Erythroblast (primary cell): ENCODE data around the gene LRTM2.

Source experiments
- GATA1 ChIP-seq: IDR thresholded peaks from 2 replicates; pipeline ENCODE4 v1.6.1; 2011; ENCODE audit warnings: low read depth, mild to moderate bottlenecking, control low read depth, low read length, moderate library complexity
- POLR2A ChIP-seq: IDR thresholded peaks from 2 replicates; pipeline ENCODE4 v1.6.1; 2011; ENCODE audit warnings: mild to moderate bottlenecking, low read length

DNA sequence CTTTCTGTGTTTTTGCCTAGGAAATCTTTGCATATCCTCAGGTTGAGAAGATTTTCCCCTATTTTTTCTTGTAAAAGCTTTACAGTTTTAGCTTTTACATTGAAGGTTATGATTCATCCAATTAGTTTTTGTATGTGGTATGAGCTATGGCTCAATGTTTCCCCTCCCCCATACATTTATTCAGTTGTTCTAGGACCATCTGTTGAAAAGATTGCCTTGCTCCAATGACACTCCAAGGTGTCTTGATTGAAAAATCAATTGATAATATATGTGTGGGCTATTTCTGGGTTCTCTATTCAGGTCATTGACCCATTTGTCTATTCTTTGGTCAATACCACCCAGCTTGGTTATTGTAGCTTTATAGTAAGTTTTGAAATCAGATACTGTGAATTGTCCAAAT is 42.6 kb downstream of the LRTM2 start:
- TF ChIP-seq POLR2A, result no peak
- TF ChIP-seq GATA1, result no peak
